ENCODE data around the gene STMP1. TPM values are rescaled to one million over a fixed set of nuclear protein-coding genes. Genes with fewer than 3 reads are reported as not detected.

The STMP1 gene
- total and polyA plus RNA-seq, 10 donors: 17.4 to 27.0 (median 23.1) TPM

- Histone ChIP-seq H3K9me3 (no peaks in the 10 kb centered on the region), H3K36me3 (no peaks in the 10 kb centered on the region), H3K4me3 (no peak overlapping the region), H3K4me1 (no peaks in the 10 kb centered on the region), H3K27me3 (replicated peaks in 1 of 7) (peaks cover 0 to 22% (median 0%) of the 10 kb centered on the region in 7 donors), H3K27ac (no peak overlapping the region)
- 88 to 96% (median 95%) methylated on average over 4 to 21 of the region's 21 CpGs for WGBS, 5 donors
- intact Hi-C loops (cut with DNase I; ENCODE audit: low total_unique reads): no loop called here
- TF ChIP-seq POLR2A (IDR thresholded peaks at IDR 0.05): no peak
- no peak for DNase-seq
These were observed 59.0 kb downstream of the STMP1 start for GRCh38 chr7:135721198-135721820.

- H3K4me3 ChIP-seq: no peak overlapping the region
- no peaks in the 10 kb centered on the region for H3K9me3 ChIP-seq
- no peak for TF ChIP-seq POLR2A (IDR thresholded peaks at IDR 0.05)
- no peak for TF ChIP-seq CTCF (IDR thresholded peaks at IDR 0.05 in 8 of 11, conservative IDR thresholded peaks at IDR 0.05 in 3 of 11)
- no peak for TF ChIP-seq POLR2AphosphoS5 (IDR thresholded peaks at IDR 0.05)
- H3K36me3 ChIP-seq: no peaks in the 10 kb centered on the region
- H3K27me3 ChIP-seq (replicated peaks in 1 of 7): peaks cover 0 to 26% (median 0%) of the 10 kb centered on the region in 7 donors
- H3K4me1 ChIP-seq: no peaks in the 10 kb centered on the region
- DNase-seq: no peak
- 79 to 89% (median 83%) methylated on average over 7 of the region's 7 CpGs for WGBS, 5 donors
- H3K27ac ChIP-seq: no peak overlapping the region
- intact Hi-C loops (cut with DNase I; ENCODE audit: low total_unique reads): no loop called here
These were observed 61.1 kb downstream of the STMP1 start for GRCh38 chr7:135723411-135723810.

Small RNA genes within 50 kb of the gene (small RNA-seq; reads per million reads assigned to genes)
- gene RNU6-1154P: 0 reads per million in 4 donors

Other genes starting within 250 kb of the STMP1 start
- 10 to 100 TPM; 22.4 to 36.9 (median 28.6) TPM for gene CNOT4, start 152.4 kb upstream of the STMP1 start, total RNA-seq
- 1 to 10 TPM; 5.3 to 6.3 (median 6.0) TPM for gene CNOT4, start 152.4 kb upstream of the STMP1 start, polyA plus RNA-seq
- gene NUP205, start 104.6 kb upstream of the STMP1 start, total RNA-seq: 10 to 100 TPM; 38.4 to 55.5 (median 51.1) TPM
- 10 to 100 TPM; 29.8 to 40.8 (median 34.1) TPM for gene NUP205, start 104.6 kb upstream of the STMP1 start, polyA plus RNA-seq
- under 1 TPM in 1 of 7 donors, not detected in 6; 0.20 TPM for gene SLC13A4, start 65.7 kb downstream of the STMP1 start, total RNA-seq
- gene SLC13A4, start 65.7 kb downstream of the STMP1 start, polyA plus RNA-seq: under 1 TPM in 1 of 3 donors, not detected in 2; 0.16 TPM
- 1 to 10 TPM in 1 of 7 donors, under 1 TPM in 2, not detected in 4; 0.85 to 1.3 (median 0.97) TPM for gene FAM180A, start 86.3 kb downstream of the STMP1 start, total RNA-seq
- gene FAM180A, start 86.3 kb downstream of the STMP1 start, polyA plus RNA-seq: under 1 TPM in 2 of 3 donors, not detected in 1; 0.19 to 0.32 TPM